ENCODE results near the gene UBE2L3.
A peak's percentile ranks its signal among the peaks of the same experiment; 100 is the strongest.

UBE2L3 gene

DNA sequence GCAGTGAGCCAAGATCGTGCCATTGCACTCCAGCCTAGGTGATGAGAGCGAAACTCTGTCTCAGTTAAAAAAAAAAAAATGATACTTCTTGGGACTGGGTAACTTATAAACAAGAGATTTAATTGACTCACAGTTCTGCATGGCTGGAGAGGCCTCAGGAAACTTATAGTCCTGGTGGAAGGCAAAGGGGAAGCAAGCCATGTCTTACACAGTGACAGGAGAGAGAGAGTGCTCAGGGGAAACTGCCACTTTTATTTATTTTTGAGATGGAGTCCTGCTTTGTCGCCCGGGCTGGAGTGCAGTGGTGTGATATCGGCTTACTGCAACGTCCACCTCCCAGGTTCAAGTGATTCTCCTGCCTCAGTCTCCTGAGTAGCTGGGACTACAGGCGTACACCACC lies 82.8 kb downstream of the UBE2L3 start:
- no peak for ATAC-seq

DNA sequence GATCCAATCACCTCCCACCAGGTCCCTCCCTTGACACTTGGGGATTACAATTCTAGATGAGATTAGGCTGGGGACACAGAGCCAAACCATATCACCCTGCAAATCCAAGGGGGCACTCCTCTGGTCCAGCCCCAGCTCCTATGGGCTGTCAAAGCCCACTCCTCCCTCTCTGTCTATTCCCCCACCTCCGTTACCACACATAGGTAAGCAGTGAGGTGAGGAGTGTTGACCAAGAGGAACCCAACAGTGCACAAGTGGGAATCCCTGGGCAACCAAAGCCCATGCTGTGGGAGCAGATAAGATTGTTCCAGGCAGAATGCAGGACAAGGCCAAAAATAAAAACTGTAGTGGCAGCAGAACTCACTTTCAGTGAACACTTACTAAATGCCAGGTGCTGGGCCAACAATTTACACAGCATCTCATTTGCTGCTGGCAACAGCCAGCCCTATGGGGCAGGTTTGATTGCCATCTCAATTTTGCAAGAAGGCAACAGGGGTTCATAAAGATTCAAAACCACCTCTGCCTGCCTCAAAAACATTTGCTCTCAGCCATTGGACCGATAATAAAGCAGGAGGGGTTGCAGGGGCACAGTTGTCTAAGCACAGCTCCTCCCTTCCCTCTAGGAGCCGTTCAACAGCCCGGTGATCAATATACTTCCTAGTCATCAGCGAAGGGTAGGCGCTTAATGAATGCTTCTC lies 83.5 kb downstream of the UBE2L3 start:
- no peak for ATAC-seq

DNA sequence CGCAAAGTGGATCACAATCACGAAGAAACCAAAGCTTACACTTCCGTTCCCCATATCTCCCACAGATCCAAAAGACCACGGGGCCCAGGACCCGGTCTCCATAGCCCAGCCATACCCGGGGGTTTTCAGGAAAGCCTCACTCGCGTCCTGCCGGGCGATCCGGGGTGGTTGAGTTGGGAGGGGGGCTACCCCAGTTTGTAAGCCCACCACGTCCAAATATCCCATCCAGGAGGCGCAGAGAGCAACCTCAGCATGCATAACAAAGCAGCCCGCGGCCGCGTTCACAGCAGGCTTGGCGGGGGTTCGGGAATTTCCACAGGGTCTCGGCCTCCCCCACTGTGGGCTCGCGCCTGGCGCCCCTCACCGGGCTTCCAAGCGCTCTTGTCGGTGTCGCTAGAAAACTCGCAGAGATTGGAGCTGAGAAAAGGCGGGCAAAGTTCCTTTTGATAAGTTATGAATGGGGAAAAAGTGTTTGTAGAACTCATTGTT lies 84.1 kb downstream of the UBE2L3 start:
- peak; percentile 8 to 17 for ATAC-seq

GRCh38 chr22:21652010-21652546 lies 84.6 kb downstream of the UBE2L3 start:
- ATAC-seq = peak; percentile 98

- no peak for ATAC-seq
Measured at GRCh38 chr22:21652547-21653545, 85.3 kb downstream of the UBE2L3 start.

- ATAC-seq = no peak
Measured at GRCh38 chr22:21657020-21657359, 89.5 kb downstream of the UBE2L3 start.

- ATAC-seq = peak; percentile 92 to 93
Measured at GRCh38 chr22:21657360-21658032, 90.0 kb downstream of the UBE2L3 start.

GRCh38 chr22:21659864-21660525 lies 92.5 kb downstream of the UBE2L3 start:
- no peak for ATAC-seq

DNA sequence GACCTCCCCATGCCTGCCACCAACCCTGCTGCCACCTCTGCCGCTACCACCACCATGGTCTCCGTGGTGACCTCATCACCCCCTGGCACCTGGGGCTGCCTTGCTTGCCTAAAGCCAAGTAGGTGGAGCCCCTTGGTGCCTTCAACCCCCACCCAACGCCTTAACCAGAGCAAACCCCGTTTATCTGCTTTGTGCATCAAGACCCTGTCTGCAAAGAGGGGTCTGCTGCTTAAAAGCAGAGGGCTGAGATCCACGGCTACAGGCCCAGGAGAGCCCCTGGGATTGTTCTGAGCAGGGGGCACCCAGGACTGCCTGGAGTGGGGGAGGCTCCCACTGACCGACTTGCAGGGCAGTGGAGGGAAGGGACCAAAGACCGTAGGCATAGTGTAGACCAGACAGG lies 93.4 kb downstream of the UBE2L3 start:
- no peak for ATAC-seq

GRCh38 chr22:21661991-21662390 lies 94.5 kb downstream of the UBE2L3 start:
- ATAC-seq = no peak

DNA sequence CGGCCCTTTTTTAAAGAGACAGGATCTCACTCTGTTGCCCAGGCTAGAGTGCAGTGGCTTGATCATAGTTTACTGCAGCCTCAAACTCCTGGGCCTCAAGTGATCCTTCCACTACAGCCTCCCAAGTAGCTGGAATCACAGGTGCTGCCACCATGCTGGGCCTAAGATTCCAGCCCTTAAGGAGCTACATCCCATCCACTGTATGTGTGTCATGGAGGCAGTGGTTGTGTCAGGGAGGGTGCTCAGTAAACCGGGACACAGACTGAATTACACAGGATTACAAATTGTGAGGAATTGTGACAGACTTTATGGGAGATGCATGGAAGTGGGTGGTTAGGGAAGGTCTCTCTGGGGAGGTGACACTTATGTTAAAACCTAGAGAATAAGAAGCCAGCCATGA lies 96.2 kb downstream of the UBE2L3 start:
- ATAC-seq = no peak

DNA sequence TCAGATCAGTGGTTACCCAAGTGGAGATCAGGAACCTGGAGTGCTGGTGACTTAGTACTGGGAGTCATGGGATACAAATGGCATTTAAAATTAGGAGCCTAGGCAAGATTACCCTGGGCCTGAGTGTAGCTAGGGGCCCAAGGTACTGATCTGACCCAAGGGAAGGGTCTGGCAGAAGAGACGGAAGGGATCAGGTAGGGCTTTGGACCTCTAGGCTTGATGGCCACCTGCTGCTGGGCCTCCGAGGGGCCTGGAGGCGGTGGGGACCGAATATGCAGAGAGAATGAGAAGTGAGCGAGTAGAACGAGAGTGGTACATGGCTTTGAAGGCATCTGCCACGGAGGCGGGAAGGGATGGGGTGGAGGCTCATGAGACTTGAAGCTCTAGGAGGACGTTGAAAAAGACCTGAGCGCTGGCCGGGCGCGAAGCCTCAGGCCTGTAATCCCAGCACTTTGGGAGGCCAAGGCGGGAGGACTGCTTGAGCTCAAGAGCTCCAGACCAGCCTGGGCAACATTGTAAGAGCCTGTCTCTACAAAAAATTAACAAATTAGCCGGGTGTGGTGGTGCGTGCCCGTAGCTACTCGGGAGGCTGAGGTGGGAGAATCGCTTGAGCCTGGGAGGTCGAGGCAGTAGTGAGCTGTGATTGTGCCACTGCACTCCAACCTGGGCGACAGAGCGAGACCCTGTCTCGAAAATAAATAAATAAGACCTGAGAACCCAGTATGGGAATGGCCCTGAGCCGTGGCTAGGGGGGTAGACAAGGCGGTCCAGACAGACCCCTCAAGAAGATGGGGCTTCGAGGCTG lies 97.7 kb downstream of the UBE2L3 start:
- no peak for ATAC-seq

GRCh38 chr22:21666786-21667185 lies 99.3 kb downstream of the UBE2L3 start:
- no peak for ATAC-seq

DNA sequence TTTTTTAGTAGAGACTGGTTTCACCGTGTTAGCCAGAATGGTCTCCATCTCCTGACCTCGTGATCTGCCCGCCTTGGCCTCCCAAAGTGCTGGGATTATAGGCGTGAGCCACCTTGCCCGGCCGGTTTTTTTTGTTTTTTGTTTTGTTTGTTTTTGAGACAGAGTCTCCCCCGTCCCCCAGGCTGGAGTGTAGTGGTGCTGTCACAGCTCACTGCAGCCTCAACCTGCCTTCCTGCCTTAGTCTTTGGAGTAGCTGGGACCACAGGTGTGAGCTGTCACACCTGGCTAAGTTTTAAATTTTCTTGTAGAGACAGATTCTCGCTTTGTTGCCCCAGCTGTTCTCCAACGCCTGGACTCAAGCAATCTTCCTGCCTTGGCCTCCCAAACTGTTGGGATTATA lies 101.5 kb downstream of the UBE2L3 start:
- ATAC-seq = no peak

- no peak for ATAC-seq
Measured at GRCh38 chr22:21672107-21672629, 104.7 kb downstream of the UBE2L3 start.
